NCI-H2196 (cell line): ENCODE results near the gene RRP8.

Experiments
- DNase-seq: peaks from one replicate; lab custom pipeline; 2025; ENCODE audit not compliant: unreplicated experiment; lab: John Stamatoyannopoulos, UW

Gene RRP8

GRCh38 chr11:6570691-6571427, 32.6 kb downstream of the RRP8 start:
- DNase-seq = no peak

GRCh38 chr11:6569706-6570105, 33.7 kb downstream of the RRP8 start:
- DNase-seq = no peak

- peak; percentile 61 for DNase-seq
These were observed 35.1 kb downstream of the RRP8 start for GRCh38 chr11:6568191-6568918.

- DNase-seq = no peak
These were observed 36.1 kb downstream of the RRP8 start for GRCh38 chr11:6567371-6567745.

- no peak for DNase-seq
These were observed 36.6 kb downstream of the RRP8 start for GRCh38 chr11:6566704-6567370.

- DNase-seq = no peak
These were observed 37.3 kb downstream of the RRP8 start for GRCh38 chr11:6565988-6566703.

- DNase-seq = no peak
These were observed 38.1 kb downstream of the RRP8 start for GRCh38 chr11:6565325-6565724.

GRCh38 chr11:6563667-6564066, 39.7 kb downstream of the RRP8 start:
- DNase-seq = no peak

GRCh38 chr11:6563121-6563619, 40.2 kb downstream of the RRP8 start:
- no peak for DNase-seq

- no peak for DNase-seq
These were observed 42.1 kb downstream of the RRP8 start for GRCh38 chr11:6561288-6561687.

- no peak for DNase-seq
These were observed 44.0 kb downstream of the RRP8 start for GRCh38 chr11:6559369-6559768.

GRCh38 chr11:6557761-6558674, 45.4 kb downstream of the RRP8 start:
- no peak for DNase-seq

GRCh38 chr11:6557063-6557462, 46.4 kb downstream of the RRP8 start:
- DNase-seq = no peak

GRCh38 chr11:6556139-6556949, 47.1 kb downstream of the RRP8 start:
- DNase-seq = no peak

GRCh38 chr11:6554828-6555706, 48.3 kb downstream of the RRP8 start:
- no peak for DNase-seq

GRCh38 chr11:6553634-6554033, 49.8 kb downstream of the RRP8 start:
- no peak for DNase-seq

GRCh38 chr11:6548641-6549040, 54.8 kb downstream of the RRP8 start:
- DNase-seq = no peak

- no peak for DNase-seq
These were observed 55.3 kb downstream of the RRP8 start for GRCh38 chr11:6548121-6548520.
